Measurements from ENCODE around the gene GRHPR.

GRCh38 chr9:37380570-37380969 is 41.9 kb upstream of the GRHPR start:
- TF ChIP-seq CTCF (IDR thresholded peaks at IDR 0.05; ENCODE audit: insufficient read depth, low read depth, low read length) (no peak), EZH2 (IDR thresholded peaks at IDR 0.05; ENCODE audit: insufficient read depth, low read length) (no peak)

All from astrocyte (in vitro differentiated cells and primary cell).